ENCODE measurements around the gene PPP4R2.

The PPP4R2 gene

GRCh38 chr3:72974956-72975355 lies 21.7 kb upstream of the PPP4R2 start:
- Histone ChIP-seq H3K4me3 (ENCODE audit: severe bottlenecking) (no peak overlapping the region), H3K36me3 (ENCODE audit: low read depth) (no peaks in the 10 kb centered on the region), H3K27me3 (ENCODE audit: insufficient read depth, poor library complexity, severe bottlenecking) (no peaks in the 10 kb centered on the region), H3K4me1 (ENCODE audit: insufficient read depth, poor library complexity, severe bottlenecking) (peaks cover 12% of the 10 kb centered on the region), H3K27ac (ENCODE audit: poor library complexity, severe bottlenecking) (no peak overlapping the region), H3K9me3 (ENCODE audit: severe bottlenecking) (no peaks in the 10 kb centered on the region)
- no peak for ATAC-seq (ENCODE audit: low read depth)
- no peak for DNase-seq (ENCODE audit: low spot score)
- TF ChIP-seq CTCF (IDR thresholded peaks at IDR 0.05; ENCODE audit: poor library complexity, severe bottlenecking): no peak

- DNase-seq (ENCODE audit: low spot score) (no peak), ATAC-seq (ENCODE audit: low read depth) (peak; percentile 38; the same call in 1 of the 3 replicates)
- H3K4me1 ChIP-seq (ENCODE audit: insufficient read depth, poor library complexity, severe bottlenecking): peaks cover 12% of the 10 kb centered on the region
- no peaks in the 10 kb centered on the region for H3K27me3 ChIP-seq (ENCODE audit: insufficient read depth, poor library complexity, severe bottlenecking)
- TF ChIP-seq CTCF (IDR thresholded peaks at IDR 0.05; ENCODE audit: poor library complexity, severe bottlenecking): no peak
- no peaks in the 10 kb centered on the region for H3K36me3 ChIP-seq (ENCODE audit: low read depth)
- no peak overlapping the region for H3K4me3 ChIP-seq (ENCODE audit: severe bottlenecking)
- H3K27ac ChIP-seq (ENCODE audit: poor library complexity, severe bottlenecking): no peak overlapping the region
- H3K9me3 ChIP-seq (ENCODE audit: severe bottlenecking): no peaks in the 10 kb centered on the region
Measured at GRCh38 chr3:72976281-72976741, 20.3 kb upstream of the PPP4R2 start.

- no peaks in the 10 kb centered on the region for H3K36me3 ChIP-seq (ENCODE audit: low read depth)
- H3K27me3 ChIP-seq (ENCODE audit: insufficient read depth, poor library complexity, severe bottlenecking): no peaks in the 10 kb centered on the region
- H3K4me3 ChIP-seq (ENCODE audit: severe bottlenecking): no peak overlapping the region
- no peak for DNase-seq (ENCODE audit: low spot score)
- no peaks in the 10 kb centered on the region for H3K9me3 ChIP-seq (ENCODE audit: severe bottlenecking)
- no peak overlapping the region for H3K27ac ChIP-seq (ENCODE audit: poor library complexity, severe bottlenecking)
- no peak for TF ChIP-seq CTCF (IDR thresholded peaks at IDR 0.05; ENCODE audit: poor library complexity, severe bottlenecking)
- peaks cover 12% of the 10 kb centered on the region for H3K4me1 ChIP-seq (ENCODE audit: insufficient read depth, poor library complexity, severe bottlenecking)
- ATAC-seq (ENCODE audit: low read depth): no peak
Measured at GRCh38 chr3:72977060-72977808, 19.4 kb upstream of the PPP4R2 start.

GRCh38 chr3:72982609-72983366 lies 13.8 kb upstream of the PPP4R2 start:
- H3K4me3 ChIP-seq (ENCODE audit: severe bottlenecking): no peak overlapping the region
- H3K9me3 ChIP-seq (ENCODE audit: severe bottlenecking): peaks cover 2% of the 10 kb centered on the region
- no peaks in the 10 kb centered on the region for H3K27me3 ChIP-seq (ENCODE audit: insufficient read depth, poor library complexity, severe bottlenecking)
- DNase-seq (ENCODE audit: low spot score): no peak
- no peak for ATAC-seq (ENCODE audit: low read depth)
- H3K4me1 ChIP-seq (ENCODE audit: insufficient read depth, poor library complexity, severe bottlenecking): no peaks in the 10 kb centered on the region
- H3K36me3 ChIP-seq (ENCODE audit: low read depth): no peaks in the 10 kb centered on the region
- no peak for TF ChIP-seq CTCF (IDR thresholded peaks at IDR 0.05; ENCODE audit: poor library complexity, severe bottlenecking)
- H3K27ac ChIP-seq (ENCODE audit: poor library complexity, severe bottlenecking): no peak overlapping the region
